RWPE1 (cell line): ENCODE data around the gene NPIPA8.
"Not testable (repeated sequence)": the region's sequence is repeated elsewhere in the genome, so short reads cannot be mapped to it uniquely, and the experiment has no call there.

Experiments
- CTCF ChIA-PET: fragments of 350-600 bp; sonication (Branson Sonifier 250); formaldehyde crosslinking; extraction: SDS; loops from one replicate; lab custom pipeline; 2021; lab: Yijun Ruan, JAX
- POLR2A ChIA-PET: fragments of 400-600 bp; formaldehyde crosslinking; extraction: SDS; loops from one replicate; lab custom pipeline; 2020; ENCODE audit warnings: antibody characterized with exemption; ENCODE audit not compliant: low non-redundant PET; lab: Yijun Ruan, JAX
- DNase-seq: peaks from one replicate; pipeline ENCODE4 v3.0.0; 2012; ENCODE audit warnings: low spot score
- H3K27ac ChIP-seq: fragments of 450-650 bp; 2 replicates; pipeline ENCODE4 v1.5.1; 2017

Gene NPIPA8

DNA sequence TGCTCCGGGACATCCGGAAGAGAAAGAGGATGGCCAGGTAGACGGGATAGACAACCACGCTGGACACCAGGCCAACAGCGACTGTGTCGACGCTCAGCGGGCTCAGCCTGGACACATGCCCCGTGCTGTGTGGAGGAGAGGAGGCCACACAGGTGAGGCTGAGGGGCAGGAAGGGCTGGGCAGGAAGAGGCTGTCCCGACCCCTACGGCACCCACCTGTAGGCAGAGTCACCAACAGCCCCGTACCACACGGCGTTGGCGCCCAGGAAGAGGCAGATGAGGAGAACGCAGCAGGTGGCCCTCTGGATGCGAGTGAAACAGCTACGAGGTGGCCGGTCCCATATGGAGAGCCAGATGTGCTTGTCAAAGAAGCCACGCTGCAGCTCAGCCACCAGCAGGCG lies at the start of gene NPIPA8:
NPIPA8 (minus strand) TSS at position 101 of the 400 bp plus-strand sequence. CDS start 4,074 bp downstream, outside the sequence.
- POLR2A ChIA-PET, H3K27ac ChIP-seq, CTCF ChIA-PET, DNase-seq: not testable (repeated sequence)

DNA sequence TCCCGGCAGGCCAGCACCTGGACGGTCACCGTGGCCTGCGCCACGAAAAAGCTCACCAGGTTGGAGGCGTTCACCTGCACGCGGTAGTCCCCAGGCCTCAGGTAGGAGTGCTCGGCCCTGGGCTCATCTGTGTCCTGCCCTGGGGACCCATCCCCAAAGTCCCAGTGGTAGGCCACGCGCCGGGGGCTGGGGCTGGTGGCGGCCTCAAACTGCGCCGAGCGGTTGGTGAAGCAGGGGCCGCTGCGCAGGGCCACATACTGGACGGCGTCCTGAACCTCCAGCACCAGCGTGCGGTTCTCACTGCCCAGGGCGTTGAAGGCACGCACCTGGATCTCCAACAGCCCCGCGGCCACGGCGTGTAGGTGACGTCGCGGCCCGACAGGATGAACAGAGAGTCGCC lies 48.7 kb upstream of the NPIPA8 start:
- H3K27ac ChIP-seq, DNase-seq, CTCF ChIA-PET, POLR2A ChIA-PET: not testable (repeated sequence)

DNA sequence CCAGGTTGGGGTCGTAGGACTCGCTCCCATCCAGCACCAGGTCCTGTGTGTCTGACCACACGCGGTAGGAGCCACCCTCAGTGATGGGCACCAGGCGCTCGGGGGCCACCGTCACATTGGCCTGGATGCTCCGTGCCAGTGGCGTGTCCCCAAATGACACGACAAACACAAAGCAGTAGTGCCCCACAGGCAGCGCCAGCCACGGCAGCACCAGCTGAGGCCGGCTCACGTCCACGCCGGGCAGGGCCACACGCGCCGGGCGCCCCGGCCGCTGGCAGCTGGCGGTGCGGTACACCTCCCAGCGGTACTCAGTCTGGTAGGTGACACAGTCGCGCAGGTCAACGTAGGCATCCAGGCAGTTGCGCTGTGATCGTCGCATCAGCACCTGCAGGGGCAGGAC lies 48.3 kb upstream of the NPIPA8 start:
- CTCF ChIA-PET = not testable (repeated sequence)

DNA sequence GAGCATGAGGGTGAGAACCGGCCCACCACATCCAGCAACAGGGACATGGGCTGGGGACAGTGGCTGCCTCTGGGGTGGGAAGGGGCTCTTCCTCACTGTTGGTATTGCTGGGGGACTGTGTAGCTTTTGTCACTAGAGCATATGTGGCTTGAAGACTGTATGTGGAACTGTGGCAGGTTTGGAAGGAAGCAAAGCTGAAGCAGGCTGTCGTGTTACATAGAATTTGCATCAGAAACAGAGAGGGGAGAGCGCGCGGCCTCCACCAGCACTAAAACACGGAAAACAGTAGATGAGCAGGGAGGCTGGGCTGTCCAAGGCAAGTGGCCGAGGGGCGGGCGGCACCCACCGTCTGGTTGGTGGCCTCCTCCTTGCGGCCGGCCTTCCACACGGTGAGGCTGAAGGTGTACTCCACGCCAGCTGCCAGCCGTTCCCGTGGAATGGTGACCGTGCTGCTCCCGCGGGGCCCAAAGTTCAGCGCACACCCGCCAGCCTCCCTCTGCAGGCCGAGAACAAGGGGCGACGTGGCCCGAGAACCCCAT lies 47.6 kb upstream of the NPIPA8 start:
- DNase-seq, POLR2A ChIA-PET, CTCF ChIA-PET, H3K27ac ChIP-seq: not testable (repeated sequence)

More for the DNA sequence above, 48.3 kb upstream of the NPIPA8 start:
- DNase-seq, H3K27ac ChIP-seq, POLR2A ChIA-PET: not testable (repeated sequence)

DNA sequence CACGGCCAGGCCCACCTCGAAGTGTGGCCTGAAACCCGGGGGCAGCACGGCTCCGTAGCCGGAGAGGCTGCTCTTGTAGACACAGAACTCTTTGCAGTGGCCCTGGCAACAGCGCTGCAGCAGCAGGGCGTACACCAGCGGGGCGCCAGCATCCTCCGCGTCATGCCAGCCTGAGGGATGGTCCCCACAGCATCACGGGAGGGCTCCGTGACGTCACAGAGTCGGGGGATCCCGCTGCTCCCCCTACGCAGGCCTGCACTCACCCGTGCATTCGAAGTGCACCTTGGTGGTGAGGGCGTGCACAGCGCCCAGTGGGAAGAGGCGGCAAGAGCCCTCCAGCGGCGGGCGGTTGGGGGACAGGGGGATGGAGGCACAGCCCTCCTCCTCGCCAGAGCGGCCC lies 46.2 kb upstream of the NPIPA8 start:
- H3K27ac ChIP-seq, DNase-seq, POLR2A ChIA-PET, CTCF ChIA-PET: not testable (repeated sequence)

DNA sequence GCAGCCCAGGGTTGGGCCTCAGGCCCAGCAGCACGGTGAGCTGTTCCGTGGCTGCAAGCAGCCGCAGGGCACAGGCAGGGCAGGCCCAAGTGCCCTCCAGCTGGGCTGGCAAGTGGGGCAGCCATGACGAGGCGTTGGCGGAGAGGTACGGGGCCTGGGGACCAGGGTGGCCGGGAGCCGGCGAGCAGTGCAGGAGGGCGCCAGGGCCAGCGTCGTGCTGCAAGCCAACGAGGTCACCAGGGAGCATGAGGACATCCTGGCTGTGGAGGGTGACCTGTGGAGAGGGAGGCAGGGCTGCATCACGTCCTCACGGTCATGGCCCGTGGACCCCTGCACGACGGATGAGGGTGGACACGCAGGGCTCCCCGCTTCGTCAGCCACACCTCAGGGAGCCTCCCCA lies 11.2 kb upstream of the NPIPA8 start:
- POLR2A ChIA-PET, CTCF ChIA-PET, H3K27ac ChIP-seq, DNase-seq: not testable (repeated sequence)

DNA sequence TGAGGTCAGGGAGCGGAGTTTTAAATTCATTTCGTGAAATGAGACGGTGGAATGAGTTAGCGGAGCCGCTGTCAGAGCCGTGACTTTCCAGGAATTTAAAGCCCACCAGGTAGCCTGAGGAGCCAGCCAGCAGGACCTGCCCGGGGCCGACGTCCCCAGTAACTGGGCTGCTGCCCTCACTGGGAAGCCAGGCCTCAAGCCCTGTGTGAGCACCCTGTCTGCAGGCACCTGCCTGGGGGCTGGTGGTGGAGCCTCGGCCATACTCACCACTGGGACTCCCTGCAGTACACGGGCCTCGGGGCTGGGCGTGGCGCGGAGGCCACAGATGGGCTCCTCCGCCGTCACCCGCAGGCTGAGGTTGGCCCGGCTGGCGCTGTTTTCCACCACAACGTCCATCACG lies 10.5 kb upstream of the NPIPA8 start:
- H3K27ac ChIP-seq, CTCF ChIA-PET, POLR2A ChIA-PET, DNase-seq: not testable (repeated sequence)

DNA sequence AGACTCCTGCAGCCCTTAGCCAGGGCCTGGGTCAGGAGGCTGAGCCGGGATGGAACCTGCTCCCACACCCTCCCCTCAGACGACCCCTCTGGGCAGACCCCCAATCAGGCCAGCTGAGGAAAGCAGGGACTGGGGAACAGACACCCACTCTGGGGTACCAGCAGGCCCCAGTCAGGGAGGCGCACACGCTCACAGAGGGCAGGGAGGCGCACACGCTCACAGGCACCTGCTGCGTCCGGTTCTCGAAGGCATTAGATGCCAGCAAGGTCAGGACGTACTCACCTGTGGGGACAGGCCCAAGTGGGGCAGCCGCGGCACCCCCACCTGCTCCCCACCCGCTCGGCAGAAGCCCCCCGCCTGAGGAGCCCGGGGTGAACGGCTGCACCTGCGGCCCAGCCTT lies 8.1 kb upstream of the NPIPA8 start:
- POLR2A ChIA-PET, CTCF ChIA-PET, H3K27ac ChIP-seq, DNase-seq: not testable (repeated sequence)

DNA sequence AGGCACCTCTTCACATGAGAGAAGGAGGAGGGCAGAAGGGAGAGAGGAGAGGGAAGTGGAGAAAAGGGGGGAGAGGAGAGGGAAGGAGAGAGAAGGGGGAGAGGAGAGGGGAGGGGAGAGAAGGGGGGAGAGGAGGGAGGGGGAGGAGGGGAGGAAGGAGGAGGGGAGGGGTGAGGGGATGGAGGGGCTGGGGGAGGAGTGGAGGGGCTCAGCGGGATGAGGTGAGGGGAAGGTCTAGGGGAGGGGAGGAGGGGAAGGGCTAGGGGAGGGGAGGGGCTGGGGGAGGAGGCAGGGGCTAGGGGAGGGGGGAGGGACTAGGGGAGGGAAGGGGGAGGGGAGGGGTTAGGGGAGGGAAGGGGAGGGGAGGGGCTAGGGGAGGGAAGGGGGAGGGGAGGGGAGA lies 5.5 kb upstream of the NPIPA8 start:
- POLR2A ChIA-PET, CTCF ChIA-PET, DNase-seq, H3K27ac ChIP-seq: not testable (repeated sequence)

DNA sequence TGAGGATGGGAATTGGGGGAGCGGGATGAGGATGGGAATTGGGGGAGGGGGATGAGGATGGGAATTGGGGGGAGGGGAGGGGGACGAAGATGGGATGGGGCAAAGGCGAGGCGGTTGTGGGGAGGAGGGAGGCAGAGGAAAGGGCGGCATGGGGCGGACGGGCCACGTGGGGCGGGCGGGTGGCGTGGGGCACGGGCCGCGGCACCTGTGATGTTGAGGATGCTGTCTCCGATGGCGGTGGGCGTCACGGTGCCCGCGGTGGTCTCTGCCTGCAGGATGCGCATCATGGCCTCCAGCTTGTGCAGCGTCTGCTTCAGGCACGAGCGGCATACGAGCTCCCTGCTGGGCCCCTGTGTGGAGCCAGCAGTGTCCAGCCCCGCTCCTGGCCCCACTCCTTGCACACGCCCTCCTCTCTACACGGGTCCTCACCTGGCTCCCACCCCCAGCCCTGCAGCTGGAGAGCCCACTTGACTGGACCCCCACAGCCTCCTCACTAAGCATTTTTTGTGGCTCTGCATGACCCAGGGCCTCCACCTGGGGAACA lies 5.0 kb upstream of the NPIPA8 start:
- DNase-seq, POLR2A ChIA-PET, H3K27ac ChIP-seq, CTCF ChIA-PET: not testable (repeated sequence)

DNA sequence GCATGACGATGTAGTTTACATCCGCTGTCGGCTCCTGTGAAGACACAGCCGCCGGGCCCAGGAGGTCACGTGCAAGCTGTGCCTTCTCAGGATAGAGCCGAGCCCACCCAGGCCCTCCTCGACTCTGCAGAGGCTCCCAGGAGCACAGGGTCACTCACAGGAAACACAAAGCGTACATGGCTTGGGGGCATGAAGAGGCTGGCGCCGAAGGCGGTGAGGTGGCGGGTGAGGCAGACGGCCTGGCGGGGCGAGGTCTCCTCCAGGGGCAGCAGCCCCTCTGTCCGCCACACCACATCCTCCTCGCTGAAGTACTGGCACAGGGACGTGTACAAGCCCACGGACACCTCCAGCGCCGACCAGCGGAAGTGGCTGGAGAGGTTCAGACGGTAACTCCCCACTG lies 2.7 kb upstream of the NPIPA8 start:
- H3K27ac ChIP-seq, DNase-seq, POLR2A ChIA-PET, CTCF ChIA-PET: not testable (repeated sequence)

DNA sequence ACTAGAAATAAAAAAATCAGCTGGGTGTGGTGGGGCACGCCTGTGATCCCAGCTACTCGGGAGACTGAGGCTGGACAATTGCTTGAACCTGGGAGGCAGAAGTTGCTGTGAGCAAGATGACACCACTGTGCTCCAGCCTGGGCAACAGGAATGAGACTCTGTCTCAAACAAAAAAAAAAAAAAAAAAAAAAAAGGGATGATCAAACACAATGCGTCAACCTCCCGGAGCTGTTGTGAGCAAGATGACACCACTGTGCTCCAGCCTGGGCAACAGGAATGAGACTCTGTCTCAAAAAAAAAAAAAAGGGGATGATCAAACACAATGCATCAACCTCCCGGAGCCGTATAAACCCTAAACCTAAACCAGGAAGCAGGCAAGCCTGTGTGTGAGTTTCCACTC lies 24.7 kb downstream of the NPIPA8 start:
- DNase-seq, CTCF ChIA-PET, H3K27ac ChIP-seq, POLR2A ChIA-PET: not testable (repeated sequence)

DNA sequence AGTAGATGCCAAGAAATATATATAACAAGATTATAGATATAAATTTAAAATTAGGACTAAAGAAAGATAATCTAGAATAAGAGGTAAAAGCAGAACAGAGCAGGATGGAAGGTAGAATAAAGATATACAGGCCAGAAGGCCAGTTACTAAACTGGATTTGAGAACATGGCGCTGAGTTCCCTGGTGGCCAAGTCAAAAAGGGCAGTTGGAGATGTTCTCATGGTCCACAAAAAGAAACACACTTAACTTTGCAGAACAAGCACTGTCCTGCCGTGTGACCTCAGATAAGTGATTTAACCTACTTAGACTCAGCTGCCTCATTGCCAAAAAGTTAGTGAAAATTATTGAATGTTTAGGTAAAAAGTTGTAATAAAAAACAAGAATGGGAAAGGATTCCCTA lies 27.4 kb downstream of the NPIPA8 start:
- H3K27ac ChIP-seq, CTCF ChIA-PET, DNase-seq, POLR2A ChIA-PET: not testable (repeated sequence)

DNA sequence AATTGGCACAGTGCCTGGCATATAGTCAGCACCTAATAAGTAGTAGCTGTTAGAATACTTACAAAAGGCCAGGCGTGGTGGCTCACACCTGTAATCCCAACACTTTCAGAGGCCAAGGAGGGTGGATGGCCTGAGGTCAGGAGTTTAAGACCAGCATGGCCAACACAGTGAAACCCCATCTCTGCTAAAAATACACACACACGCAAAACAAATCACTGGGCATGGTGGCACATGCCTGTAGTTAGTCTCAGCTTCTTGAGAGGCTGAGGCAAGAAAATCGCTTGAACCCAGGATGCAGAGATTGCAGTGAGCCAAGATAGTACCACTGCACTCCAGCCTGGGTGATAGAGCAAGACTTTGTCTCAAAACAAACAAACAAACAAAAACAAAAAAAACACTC lies 29.3 kb downstream of the NPIPA8 start:
- CTCF ChIA-PET, H3K27ac ChIP-seq, DNase-seq, POLR2A ChIA-PET: not testable (repeated sequence)

DNA sequence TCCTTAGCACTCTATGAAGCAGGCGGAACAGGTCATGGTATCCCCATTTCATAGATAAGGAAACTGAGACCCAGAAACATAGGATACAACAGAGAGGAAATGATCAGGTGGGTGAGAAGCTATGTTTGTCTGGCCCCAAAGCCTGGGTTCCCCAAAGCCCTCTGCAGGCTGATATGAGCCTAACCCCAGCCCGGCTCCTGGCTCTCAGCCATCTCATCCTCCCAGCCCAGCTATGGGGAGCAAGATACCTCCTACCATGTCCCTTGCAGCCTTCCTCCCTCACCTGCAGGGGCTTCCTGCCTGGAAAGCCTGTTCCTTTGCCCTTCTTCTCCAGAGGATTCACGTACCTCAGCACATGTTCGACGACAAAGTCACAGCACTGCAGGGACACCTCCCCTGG lies 30.5 kb downstream of the NPIPA8 start:
- CTCF ChIA-PET, H3K27ac ChIP-seq, POLR2A ChIA-PET, DNase-seq: not testable (repeated sequence)

DNA sequence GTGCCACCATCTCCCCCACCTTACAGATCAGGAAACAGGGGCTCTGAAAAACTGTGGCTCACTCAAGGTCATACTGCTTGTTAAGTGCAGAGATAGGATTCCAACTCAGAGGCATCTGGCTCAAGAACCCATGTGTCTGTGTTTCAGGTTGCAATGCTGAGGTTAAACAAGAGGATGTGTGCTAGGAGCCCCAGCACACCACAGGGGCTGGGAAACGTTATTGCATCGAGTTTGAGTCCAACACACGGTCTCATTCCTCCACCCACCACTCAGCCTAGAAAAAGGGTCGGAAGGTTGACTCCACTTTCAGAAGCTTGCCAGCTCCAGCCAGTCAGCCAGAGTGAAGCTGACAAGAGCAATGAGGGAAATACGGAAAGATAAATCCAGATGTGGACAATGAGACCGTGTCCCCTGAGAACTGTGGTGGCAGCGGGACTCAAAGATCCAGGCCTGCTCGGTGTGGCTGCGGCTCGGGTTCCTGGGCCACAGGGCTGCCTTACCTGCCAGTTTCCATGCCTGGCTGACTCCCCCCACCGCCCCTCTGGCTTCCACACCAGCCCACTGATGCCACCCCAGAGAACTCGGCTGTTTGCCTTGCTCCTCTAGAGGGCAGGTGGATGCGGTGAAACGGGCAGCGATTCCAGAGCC lies 33.4 kb downstream of the NPIPA8 start:
- DNase-seq, POLR2A ChIA-PET, H3K27ac ChIP-seq, CTCF ChIA-PET: not testable (repeated sequence)

DNA sequence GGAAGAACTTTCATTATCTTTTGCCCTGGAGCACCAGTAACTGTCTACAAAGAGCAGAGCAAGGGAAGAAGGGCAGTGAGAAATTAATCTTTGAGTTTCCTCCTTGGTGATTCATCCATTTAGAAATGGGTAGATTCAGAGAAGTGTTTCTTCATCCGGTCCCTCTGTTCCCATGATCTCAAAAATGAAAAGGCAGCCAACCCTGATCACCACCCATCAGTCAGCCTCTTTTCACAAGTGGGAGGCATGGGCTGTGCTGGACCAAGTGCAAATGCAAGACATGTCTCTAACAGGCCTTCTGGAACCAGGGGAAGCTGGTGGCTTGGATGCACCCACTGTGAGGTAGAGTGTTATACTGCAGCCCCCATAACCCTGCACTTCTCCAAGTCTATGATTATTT lies 38.8 kb downstream of the NPIPA8 start:
- DNase-seq, POLR2A ChIA-PET, CTCF ChIA-PET, H3K27ac ChIP-seq: not testable (repeated sequence)

DNA sequence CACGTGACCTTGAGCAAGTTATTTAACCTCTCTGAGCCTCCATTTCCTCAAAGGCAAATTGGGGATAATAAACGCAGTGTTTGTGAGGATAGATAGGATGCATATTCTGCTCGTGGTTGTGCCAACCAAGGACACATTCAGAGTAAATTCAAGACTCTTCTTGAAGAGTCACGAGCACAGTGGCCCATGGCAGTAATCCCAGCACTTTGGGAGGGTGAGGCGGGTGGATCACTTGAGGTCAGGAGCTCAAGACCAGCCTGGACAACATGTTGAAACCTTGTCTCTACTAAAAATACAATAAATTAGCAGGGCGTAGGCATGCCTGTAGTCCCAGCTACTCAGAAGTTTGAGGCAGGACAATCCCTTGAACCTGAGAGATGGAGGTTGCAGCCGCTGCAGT lies 39.6 kb downstream of the NPIPA8 start:
- CTCF ChIA-PET, DNase-seq, H3K27ac ChIP-seq, POLR2A ChIA-PET: not testable (repeated sequence)
